HG02678 (cell line): Measurements from ENCODE around the gene TXK.

Experiments used
- ATAC-seq: cut with Tn5 transposase; IDR thresholded peaks from one replicate; pipeline ENCODE4 v1.9.1; 2021; ENCODE audit warnings: mild to moderate bottlenecking, moderate library complexity; ENCODE audit not compliant: unreplicated experiment

TXK gene

GRCh38 chr4:48025005-48025404 lies 109.0 kb downstream of the TXK start:
- no peak for ATAC-seq

GRCh38 chr4:48024522-48024921 lies 109.5 kb downstream of the TXK start:
- no peak for ATAC-seq

- no peak for ATAC-seq
Observed at GRCh38 chr4:48022192-48022799, 111.8 kb downstream of the TXK start.

- no peak for ATAC-seq
Observed at GRCh38 chr4:48021100-48021499, 113.0 kb downstream of the TXK start.

- ATAC-seq: no peak
Observed at GRCh38 chr4:48018112-48018511, 115.9 kb downstream of the TXK start.

- no peak for ATAC-seq
Observed at GRCh38 chr4:48017108-48017571, 116.9 kb downstream of the TXK start.
